Measurements from ENCODE around the gene DNAJB6.

DNAJB6 gene

GRCh38 chr7:157423348-157423747, 86.5 kb downstream of the DNAJB6 start:
- H3K27me3 Mint-ChIP-seq (ENCODE audit: low read depth) = no peaks in the 10 kb centered on the region
- H3K9me3 Mint-ChIP-seq = no peaks in the 10 kb centered on the region
- no peaks in the 10 kb centered on the region for H3K4me1 Mint-ChIP-seq
- no peak overlapping the region for H3K27ac Mint-ChIP-seq
- H3K4me3 Mint-ChIP-seq = no peak overlapping the region
- no peaks in the 10 kb centered on the region for H3K36me3 Mint-ChIP-seq (ENCODE audit: low read depth)
- TF ChIP-seq CTCF (IDR thresholded peaks at IDR 0.05; ENCODE audit: unreplicated experiment in 3 of 3) = no peak

- Mint-ChIP-seq H3K4me1 (no peaks in the 10 kb centered on the region), H3K27me3 (ENCODE audit: low read depth) (no peaks in the 10 kb centered on the region), H3K36me3 (ENCODE audit: low read depth) (no peaks in the 10 kb centered on the region), H3K9me3 (no peaks in the 10 kb centered on the region), H3K27ac (no peak overlapping the region), H3K4me3 (no peak overlapping the region)
- no peak for TF ChIP-seq CTCF (IDR thresholded peaks at IDR 0.05; ENCODE audit: unreplicated experiment in 3 of 3)
These were observed 87.2 kb downstream of the DNAJB6 start for GRCh38 chr7:157423886-157424565.

GRCh38 chr7:157425137-157425731, 88.4 kb downstream of the DNAJB6 start:
- H3K4me3 Mint-ChIP-seq = no peak overlapping the region
- H3K27me3 Mint-ChIP-seq (ENCODE audit: low read depth) = no peaks in the 10 kb centered on the region
- H3K36me3 Mint-ChIP-seq (ENCODE audit: low read depth) = no peaks in the 10 kb centered on the region
- H3K27ac Mint-ChIP-seq = no peak overlapping the region
- no peak for TF ChIP-seq CTCF (IDR thresholded peaks at IDR 0.05; ENCODE audit: unreplicated experiment in 3 of 3)
- no peaks in the 10 kb centered on the region for H3K9me3 Mint-ChIP-seq
- no peaks in the 10 kb centered on the region for H3K4me1 Mint-ChIP-seq

GRCh38 chr7:157425761-157426160, 89.0 kb downstream of the DNAJB6 start:
- Mint-ChIP-seq H3K36me3 (ENCODE audit: low read depth) (no peaks in the 10 kb centered on the region), H3K27ac (no peak overlapping the region), H3K4me1 (no peaks in the 10 kb centered on the region), H3K4me3 (no peak overlapping the region), H3K27me3 (ENCODE audit: low read depth) (no peaks in the 10 kb centered on the region), H3K9me3 (no peaks in the 10 kb centered on the region)
- TF ChIP-seq CTCF (IDR thresholded peaks at IDR 0.05; ENCODE audit: unreplicated experiment in 3 of 3) = no peak

- no peaks in the 10 kb centered on the region for H3K9me3 Mint-ChIP-seq
- no peaks in the 10 kb centered on the region for H3K36me3 Mint-ChIP-seq (ENCODE audit: low read depth)
- no peaks in the 10 kb centered on the region for H3K4me1 Mint-ChIP-seq
- H3K4me3 Mint-ChIP-seq = no peak overlapping the region
- no peak overlapping the region for H3K27ac Mint-ChIP-seq
- no peak for TF ChIP-seq CTCF (IDR thresholded peaks at IDR 0.05; ENCODE audit: unreplicated experiment in 3 of 3)
- H3K27me3 Mint-ChIP-seq (ENCODE audit: low read depth) = no peaks in the 10 kb centered on the region
These were observed 89.9 kb downstream of the DNAJB6 start for GRCh38 chr7:157426463-157427301.

Data from nephron (organoid).